Small intestine (tissue), 7 donors: ENCODE data around the gene PPP2R2B. TPM values are rescaled to one million over a fixed set of nuclear protein-coding genes. Genes with fewer than 3 reads are reported as not detected.

ENCODE experiments used
- DNase-seq, 2 donors: peaks; one replicate each; pipeline versions ENCODE4 v3.0.0 to v3.0.0-alpha.2; 2013
- FAIRE-seq: peaks from 2 replicates; lab custom pipeline; 2012; peaks lifted over from hg19 to GRCh38; lab: Jason Lieb, UNC
- H3K27ac ChIP-seq, 3 donors: one replicate each; pipeline ENCODE4 v1.5.1; 2013; ENCODE audit warnings: low read length in 2 of 3, mild to moderate bottlenecking in 2 of 3, control low read depth in 1 of 3, inconsistent platforms in 1 of 3, low read depth in 1 of 3, moderate library complexity in 1 of 3
- H3K27me3 ChIP-seq, 3 donors: one replicate each; pipeline ENCODE4 v1.6.1; 2013; ENCODE audit warnings: low read length in 3 of 3, inconsistent platforms in 1 of 3; ENCODE audit not compliant: control insufficient read depth in 3 of 3, insufficient read depth in 3 of 3
- H3K36me3 ChIP-seq, 3 donors: one replicate each; pipeline ENCODE4 v1.6.1; 2013; ENCODE audit warnings: low read length in 3 of 3, inconsistent platforms in 1 of 3, low read depth in 1 of 3, mild to moderate bottlenecking in 1 of 3, moderate library complexity in 1 of 3; ENCODE audit not compliant: control insufficient read depth in 3 of 3, insufficient read depth in 2 of 3
- H3K4me1 ChIP-seq, 3 donors: one replicate each; pipeline ENCODE4 v1.6.1; 2013; ENCODE audit warnings: low read length in 2 of 3, inconsistent platforms in 1 of 3, low read depth in 1 of 3, mild to moderate bottlenecking in 1 of 3, moderate library complexity in 1 of 3; ENCODE audit not compliant: control insufficient read depth in 3 of 3, insufficient read depth in 2 of 3
- H3K4me3 ChIP-seq, 3 donors: one replicate each; pipeline ENCODE4 v1.5.1; 2013; ENCODE audit warnings: low read length in 3 of 3, control low read depth in 1 of 3, inconsistent platforms in 1 of 3, low read depth in 1 of 3, mild to moderate bottlenecking in 1 of 3, moderate library complexity in 1 of 3
- H3K9me3 ChIP-seq, 2 donors: one replicate each; pipeline ENCODE4 v1.6.1; 2013; ENCODE audit warnings: low read depth in 1 of 2, low read length in 1 of 2; ENCODE audit not compliant: control insufficient read depth in 2 of 2, insufficient read depth in 1 of 2
- WGBS, 3 donors: extraction: QIAGEN DNeasy Blood & Tissue Kit; methylation state at CpG; one replicate each; pipeline ENCODE4 v1.1.7; 2013; 5-methylcytosine and 5-hydroxymethylcytosine counted together
- polyA plus RNA-seq, 4 donors: library from polyadenylated mRNA; stranded (reverse) in 3 of 4; unstranded in 1 of 4; fragments of 200-250 nt in 3 of 4; fragments of 120-200 nt in 1 of 4; gene quantifications; one replicate each; pipeline versions ENCODE4 v1.2.1 to v1.2.3, GENCODE V29; 2013
- donor health status: healthy with polysubstance abuse.
- donor health status: control.
- donor health status: control.
- donor health status: Bipolar disorder and iron deficiency.
- donor health status: healthy.

PPP2R2B gene
- polyA plus RNA-seq, 4 donors = 0.22 to 3.8 (median 1.6) TPM

- Histone ChIP-seq H3K27ac (no peak overlapping the region), H3K9me3 (no peaks in the 10 kb centered on the region), H3K36me3 (no peaks in the 10 kb centered on the region), H3K27me3 (no peaks in the 10 kb centered on the region), H3K4me3 (no peak overlapping the region), H3K4me1 (no peaks in the 10 kb centered on the region)
- no peak for FAIRE-seq
- DNase-seq = no peak
- WGBS, 3 donors = 73 to 79% (median 79%) methylated on average over 3 of the region's 3 CpGs
These were observed 13.7 kb upstream of the PPP2R2B start for GRCh38 chr5:146892231-146892630.

GRCh38 chr5:146891511-146891910 is 13.0 kb upstream of the PPP2R2B start:
- no peaks in the 10 kb centered on the region for H3K9me3 ChIP-seq
- no peak overlapping the region for H3K27ac ChIP-seq
- DNase-seq (no peak), FAIRE-seq (no peak)
- H3K4me3 ChIP-seq = no peak overlapping the region
- no peaks in the 10 kb centered on the region for H3K4me1 ChIP-seq
- H3K36me3 ChIP-seq = no peaks in the 10 kb centered on the region
- WGBS, 3 donors = 85 to 90% (median 89%) methylated on average over 1 of the region's 1 CpG
- H3K27me3 ChIP-seq = no peaks in the 10 kb centered on the region

GRCh38 chr5:146890731-146891440 is 12.3 kb upstream of the PPP2R2B start:
- WGBS, 3 donors = 55 to 68% (median 61%) methylated on average over 1 of the region's 1 CpG
- FAIRE-seq = no peak

GRCh38 chr5:146890066-146890465 is 11.5 kb upstream of the PPP2R2B start:
- no peaks in the 10 kb centered on the region for H3K9me3 ChIP-seq
- no peaks in the 10 kb centered on the region for H3K4me1 ChIP-seq
- H3K36me3 ChIP-seq = no peaks in the 10 kb centered on the region
- H3K27me3 ChIP-seq = no peaks in the 10 kb centered on the region
- DNase-seq = no peak
- WGBS, 3 donors = 76 to 89% (median 81%) methylated on average over 2 of the region's 2 CpGs
- no peak overlapping the region for H3K27ac ChIP-seq
- H3K4me3 ChIP-seq = no peak overlapping the region
- FAIRE-seq = no peak

More at GRCh38 chr5:146890731-146891440, 12.3 kb upstream of the PPP2R2B start:
- no peaks in the 10 kb centered on the region for H3K36me3 ChIP-seq
- H3K4me1 ChIP-seq = no peaks in the 10 kb centered on the region
- DNase-seq = no peak
- H3K27ac ChIP-seq = no peak overlapping the region
- no peaks in the 10 kb centered on the region for H3K27me3 ChIP-seq
- H3K9me3 ChIP-seq = no peaks in the 10 kb centered on the region
- H3K4me3 ChIP-seq = no peak overlapping the region

GRCh38 chr5:146889169-146889568 is 10.6 kb upstream of the PPP2R2B start:
- Histone ChIP-seq H3K36me3 (no peaks in the 10 kb centered on the region), H3K27me3 (no peaks in the 10 kb centered on the region), H3K4me1 (peaks cover 0 to 3% (median 0%) of the 10 kb centered on the region in 3 donors), H3K9me3 (no peaks in the 10 kb centered on the region), H3K4me3 (no peak overlapping the region), H3K27ac (no peak overlapping the region)
- WGBS, 3 donors = 38 to 48% (median 44%) methylated on average over 1 of the region's 1 CpG
- DNase-seq (peak in 1 of 2 donors; percentile 39), FAIRE-seq (no peak)

GRCh38 chr5:146888351-146888978 is 9.9 kb upstream of the PPP2R2B start:
- H3K4me1 ChIP-seq = peaks cover 0 to 7% (median 0%) of the 10 kb centered on the region in 3 donors
- no peak overlapping the region for H3K4me3 ChIP-seq
- 38 to 52% (median 49%) methylated on average over 3 of the region's 3 CpGs for WGBS, 3 donors
- H3K27ac ChIP-seq = no peak overlapping the region
- no peak for DNase-seq
- no peaks in the 10 kb centered on the region for H3K36me3 ChIP-seq
- H3K9me3 ChIP-seq = no peaks in the 10 kb centered on the region
- no peak for FAIRE-seq
- H3K27me3 ChIP-seq = no peaks in the 10 kb centered on the region

- Histone ChIP-seq H3K9me3 (no peaks in the 10 kb centered on the region), H3K36me3 (no peaks in the 10 kb centered on the region), H3K4me1 (peaks cover 0 to 14% (median 0%) of the 10 kb centered on the region in 3 donors), H3K27me3 (peaks cover 0 to 4% (median 2%) of the 10 kb centered on the region in 3 donors), H3K27ac (peak overlapping the region in 1 of 3 donors; percentile 83), H3K4me3 (no peak overlapping the region)
- peak in 1 of 2 donors; percentile 75 for DNase-seq
- WGBS, 3 donors = 47 to 71% (median 55%) methylated on average over 5 of the region's 5 CpGs
- no peak for FAIRE-seq
These were observed 5.6 kb upstream of the PPP2R2B start for GRCh38 chr5:146884066-146884626.

GRCh38 chr5:146883511-146883910 is 5.0 kb upstream of the PPP2R2B start:
- H3K9me3 ChIP-seq = no peaks in the 10 kb centered on the region
- 17 to 61% (median 33%) methylated on average over 2 of the region's 2 CpGs for WGBS, 3 donors
- H3K4me1 ChIP-seq = peaks cover 0 to 19% (median 0%) of the 10 kb centered on the region in 3 donors
- H3K36me3 ChIP-seq = no peaks in the 10 kb centered on the region
- H3K27me3 ChIP-seq = peaks cover 0 to 10% (median 7%) of the 10 kb centered on the region in 3 donors
- FAIRE-seq (no peak), DNase-seq (peak in 1 of 2 donors; percentile 75)
- H3K4me3 ChIP-seq = no peak overlapping the region
- peak overlapping the region in 1 of 3 donors; percentile 83 for H3K27ac ChIP-seq
